SK-N-SH (cell line): ENCODE measurements around the gene KLHL26. TPM values are rescaled to one million over a fixed set of nuclear protein-coding genes. Genes with fewer than 3 reads are reported as not detected.

Experiments
- CTCF ChIA-PET: fragments of 300-600, 350-600 bp; formaldehyde crosslinking; extraction: SDS; loops from one replicate; lab custom pipeline; 2021; lab: Yijun Ruan, JAX
- POLR2A ChIA-PET: fragments of 350-600 bp; sonication (Branson Sonifier 250); formaldehyde crosslinking; extraction: SDS; loops from one replicate; lab custom pipeline; 2020; ENCODE audit warnings: antibody characterized with exemption, inconsistent platforms; lab: Yijun Ruan, JAX
- DNase-seq: peaks from one replicate; pipeline ENCODE4 v3.0.0; 2012
- H2AFZ ChIP-seq: fragments of 200-600 bp; sonication (generic); 2 replicates; pipeline ENCODE4 v1.8.1; 2016; ENCODE audit warnings: antibody characterized with exemption, mild to moderate bottlenecking, low read depth
- H3F3A ChIP-seq: fragments of 200-600 bp; sonication (generic); replicated peaks from 2 replicates; pipeline ENCODE3; 2016; ENCODE audit warnings: antibody characterized with exemption, mild to moderate bottlenecking; ENCODE audit not compliant: insufficient read depth
- H3K27ac ChIP-seq, 2 experiments: fragments of 200-500 bp in 1 of 2; fragments of 200-600 bp in 1 of 2; sonication (Bioruptor generic) in 1 of 2; sonication (generic), shearing (Covaris generic) in 1 of 2; 2 replicates each; pipeline versions ENCODE4 v1.5.1 to v1.6.1; 2014 to 2016; ENCODE audit warnings: low read depth in 2 of 2, inconsistent platforms in 1 of 2, low read length in 1 of 2, mild to moderate bottlenecking in 1 of 2, mixed read lengths in 1 of 2
- H3K27me3 ChIP-seq: fragments of 200-600 bp; sonication (generic), shearing (Covaris generic); 2 replicates; pipeline ENCODE4 v1.6.1; 2016; ENCODE audit warnings: mixed run types; ENCODE audit not compliant: insufficient read depth
- H3K36me3 ChIP-seq, 2 experiments: fragments of 200-500 bp in 1 of 2; fragments of 200-600 bp in 1 of 2; sonication (Bioruptor generic) in 1 of 2; sonication (generic) in 1 of 2; replicated peaks in 1 of 2; 2 replicates each; pipeline versions ENCODE3 to v1.5.1; 2014 to 2016; ENCODE audit warnings: low read length in 1 of 2, mild to moderate bottlenecking in 1 of 2; ENCODE audit not compliant: insufficient read depth in 2 of 2, control insufficient read depth in 1 of 2
- H3K4me1 ChIP-seq, 2 experiments: fragments of 200-500 bp in 1 of 2; fragments of 200-600 bp in 1 of 2; sonication (Bioruptor generic) in 1 of 2; sonication (generic), shearing (Covaris generic) in 1 of 2; 2 replicates each; pipeline versions ENCODE4 v1.5.1 to v1.6.1; 2014 to 2016; ENCODE audit warnings: low read depth in 1 of 2, low read length in 1 of 2, mixed run types in 1 of 2; ENCODE audit not compliant: insufficient read depth in 2 of 2, control insufficient read depth in 1 of 2
- H3K4me2 ChIP-seq: fragments of 200-600 bp; sonication (generic), shearing (Covaris generic); 2 replicates; pipeline ENCODE4 v1.6.1; 2017; ENCODE audit warnings: mixed run types
- H3K4me3 ChIP-seq, 2 experiments: fragments of 200-500 bp in 1 of 2; fragments of 200-600 bp in 1 of 2; sonication (Bioruptor generic) in 1 of 2; sonication (generic), shearing (Covaris generic) in 1 of 2; 2 replicates each; pipeline versions ENCODE4 v1.5.1 to v1.8.1; 2014 to 2016; ENCODE audit warnings: low read depth in 2 of 2, inconsistent platforms in 1 of 2, low read length in 1 of 2, mild to moderate bottlenecking in 1 of 2, mixed read lengths in 1 of 2, moderate library complexity in 1 of 2
- H3K79me2 ChIP-seq: fragments of 200-600 bp; sonication (generic); 2 replicates; pipeline ENCODE4 v1.8.1; 2017; ENCODE audit warnings: mild to moderate bottlenecking; ENCODE audit not compliant: insufficient read depth
- H3K9ac ChIP-seq: fragments of 200-600 bp; sonication (generic); 2 replicates; pipeline ENCODE4 v1.6.1; 2017; ENCODE audit warnings: mixed run types
- H3K9me2 ChIP-seq: fragments of 200-600 bp; sonication (generic); 2 replicates; pipeline ENCODE4 v1.6.1; 2017; ENCODE audit warnings: mixed run types
- H3K9me3 ChIP-seq: fragments of 200-600 bp; sonication (generic); 2 replicates; pipeline ENCODE4 v1.6.1; 2017; ENCODE audit warnings: mixed run types, mild to moderate bottlenecking, moderate library complexity
- H4K20me1 ChIP-seq: fragments of 200-600 bp; sonication (generic); 2 replicates; pipeline ENCODE4 v1.6.1; 2017; ENCODE audit warnings: mild to moderate bottlenecking, mixed run types; ENCODE audit not compliant: insufficient read depth
- CHD2 ChIP-seq: fragments of 150-350 bp; IDR thresholded peaks from 2 replicates; pipeline ENCODE4 v1.6.1; 2018; ENCODE audit warnings: low read length; ENCODE audit not compliant: partially characterized antibody
- CTCF ChIP-seq: fragments of 200-600 bp; sonication (generic); IDR thresholded peaks from 2 replicates; pipeline ENCODE4 v1.6.1; 2017; ENCODE audit warnings: antibody characterized with exemption, mild to moderate bottlenecking, moderate library complexity
- FOSL2 ChIP-seq: IDR thresholded peaks from 2 replicates; pipeline ENCODE4 v1.4.0; 2012; ENCODE audit warnings: low read depth, mild to moderate bottlenecking, moderate library complexity, borderline replicate concordance
- JUND ChIP-seq: IDR thresholded peaks from 2 replicates; pipeline ENCODE4 v1.4.0; 2012
- PBX3 ChIP-seq: IDR thresholded peaks from 2 replicates; pipeline ENCODE4; 2012
- RFX5 ChIP-seq: IDR thresholded peaks from 2 replicates; pipeline ENCODE4 v1.6.1; 2012; ENCODE audit warnings: mild to moderate bottlenecking, improper control_type of control experiment, low read length
- TCF12 ChIP-seq: IDR thresholded peaks from 2 replicates; pipeline ENCODE4 v1.4.0; 2012
- YY1 ChIP-seq: IDR thresholded peaks from 2 replicates; pipeline ENCODE4 v1.4.0; 2012; ENCODE audit warnings: low read depth, mild to moderate bottlenecking
- ZBTB33 ChIP-seq: IDR thresholded peaks from 2 replicates; pipeline ENCODE4 v1.4.0; 2012; ENCODE audit warnings: low read depth, borderline replicate concordance
- WGBS: methylation state at CpG from one replicate; pipeline ENCODE4 v1.1.6; 2017; ENCODE audit warnings: low lambda C conversion rate; 5-methylcytosine and 5-hydroxymethylcytosine counted together
- polyA plus RNA-seq, 3 experiments: library from polyadenylated mRNA; depleted of rRNA; stranded (reverse); fragments of >200 nt; gene quantifications; 2 replicates each; pipeline ENCODE4 v1.2.3, GENCODE V29; 2012

The KLHL26 gene
- polyA plus RNA-seq, 1 of the 3 experiments (the other 2 are of a cell fraction): 4.6 TPM

GRCh38 chr19:18660051-18660910 is 23.5 kb downstream of the KLHL26 start:
- Histone ChIP-seq H3K9me2 (no peaks in the 10 kb centered on the region), H3K36me3 (no peaks in the 10 kb centered on the region), H3K4me3 (no peak overlapping the region; a peak in 1 of 4 replicates), H3K4me2 (peak overlapping the region; percentile 45), H3K9ac (peak overlapping the region; percentile 28), H2AFZ (peak overlapping the region; percentile 62; the same call in 1 of the 2 replicates), H3K4me1 (peaks cover 13 to 32% of the 10 kb centered on the region in 2 experiments; a peak in 3 of 4 replicates), H3K27me3 (no peaks in the 10 kb centered on the region), H3K9me3 (no peaks in the 10 kb centered on the region), H3K79me2 (0 out of 2 replicates have a peak, but pooled peaks cover 3% of the 10 kb centered on the region), H3K27ac (peak overlapping the region in 1 of 2 experiments; percentile 64; a peak in 2 of 4 replicates), H3F3A (peaks cover 30% of the 10 kb centered on the region), H4K20me1 (no peaks in the 10 kb centered on the region)
- DNase-seq: no peak
- WGBS: 68% methylated on average over 7 of the region's 37 CpGs
- no peak for TF ChIP-seq RFX5
- peak; percentile 43; the same call in 1 of the 2 replicates for TF ChIP-seq TCF12
- 0 out of 2 replicates have a peak, but pooled peaks have one; percentile 44 for TF ChIP-seq FOSL2
- POLR2A ChIA-PET: no interaction called here
- CTCF ChIA-PET: interaction anchor here (0.6 to 1.7 kb wide), 2 partner anchors 12 to 450 kb away, joined by 3 to 6 read pairs; no protein-coding TSS in a partner anchor

GRCh38 chr19:18660939-18661670 is 24.3 kb downstream of the KLHL26 start:
- H3K27me3 ChIP-seq: no peaks in the 10 kb centered on the region
- CTCF ChIA-PET: interaction anchor here (1.7 kb wide), 1 partner anchor 11 kb away, joined by 6 read pairs; no protein-coding TSS in a partner anchor
- peaks cover 13 to 32% of the 10 kb centered on the region in 2 experiments; a peak in 3 of 4 replicates for H3K4me1 ChIP-seq
- peak overlapping the region; percentile 28; the same call in 1 of the 2 replicates for H3K9ac ChIP-seq
- 100% methylated on average over 4 of the region's 10 CpGs for WGBS
- no peak for DNase-seq
- no peak for TF ChIP-seq JUND
- no peak overlapping the region for H3K4me3 ChIP-seq
- H3K9me2 ChIP-seq: no peaks in the 10 kb centered on the region
- H2AFZ ChIP-seq: no peak overlapping the region; the same call in 1 of the 2 replicates
- H3F3A ChIP-seq: peaks cover 30% of the 10 kb centered on the region
- H3K79me2 ChIP-seq: 0 out of 2 replicates have a peak, but pooled peaks cover 3% of the 10 kb centered on the region
- no peaks in the 10 kb centered on the region for H4K20me1 ChIP-seq
- H3K27ac ChIP-seq: peak overlapping the region in 1 of 2 experiments; percentile 64; a peak in 2 of 4 replicates
- POLR2A ChIA-PET: no interaction called here
- no peaks in the 10 kb centered on the region for H3K9me3 ChIP-seq
- H3K4me2 ChIP-seq: peak overlapping the region; percentile 45
- peaks cover 0 to 2% of the 10 kb centered on the region in 2 experiments for H3K36me3 ChIP-seq

- Histone ChIP-seq H3K9me2 (no peaks in the 10 kb centered on the region), H3K4me3 (no peak overlapping the region), H3K9ac (no peak overlapping the region), H3K4me1 (peaks cover 5 to 32% of the 10 kb centered on the region in 2 experiments; a peak in 3 of 4 replicates), H2AFZ (no peak overlapping the region), H3K27me3 (no peaks in the 10 kb centered on the region), H3K27ac (no peak overlapping the region), H3K79me2 (no peaks in the 10 kb centered on the region), H4K20me1 (no peaks in the 10 kb centered on the region), H3K36me3 (peaks cover 0 to 7% of the 10 kb centered on the region in 2 experiments), H3K9me3 (no peaks in the 10 kb centered on the region), H3F3A (peaks cover 27% of the 10 kb centered on the region), H3K4me2 (peak overlapping the region; percentile 24; the same call in 1 of the 2 replicates)
- CTCF ChIA-PET: interaction anchor here (0.5 kb wide), 1 partner anchor 167 kb away, joined by 3 read pairs; no protein-coding TSS in a partner anchor
- POLR2A ChIA-PET: no interaction called here
- WGBS: 75% methylated on average over 11 of the region's 15 CpGs
- DNase-seq: no peak
- TF ChIP-seq PBX3 (no peak), CTCF (no peak), CHD2 (no peak), YY1 (no peak), ZBTB33 (no peak)
These were observed 26.3 kb downstream of the KLHL26 start for GRCh38 chr19:18662972-18663732.
